Frontal cortex (tissue), 4 donors: Measurements from ENCODE around the gene PCDHGB4. TPM values are rescaled to one million over a fixed set of nuclear protein-coding genes. Genes with fewer than 3 reads are reported as not detected.
"Not testable (repeated sequence)": the region's sequence is repeated elsewhere in the genome, so short reads cannot be mapped to it uniquely, and the experiment has no call there.

Experiments used
- DNase-seq, 2 donors: peaks; one replicate each; pipeline ENCODE4 v3.0.0; 2012; ENCODE audit warnings: low spot score in 2 of 2
- FAIRE-seq: peaks from 2 replicates; lab custom pipeline; 2012; peaks lifted over from hg19 to GRCh38; lab: Jason Lieb, UNC
- total RNA-seq: library from RNA; depleted of rRNA; stranded (reverse); fragments of >200 nt; gene quantifications from one replicate; pipeline ENCODE4 v1.2.3, GENCODE V29; 2014
- donor health status: control.
- donor health status: control.
- donor health status: control.

Gene PCDHGB4
- total RNA-seq, 1 donor from 2014 or later: 8.6 TPM

GRCh38 chr5:141363952-141364660, 23.4 kb upstream of the PCDHGB4 start, which contains the start of gene PCDHGA5:
TSS of gene PCDHGA5 (plus strand) at chr5:141364162. CDS start at chr5:141364331, 169 bp downstream.
- DNase-seq: no peak
- FAIRE-seq: no peak

- FAIRE-seq (no peak), DNase-seq (no peak)
Measured at GRCh38 chr5:141366016-141366896, 21.2 kb upstream of the PCDHGB4 start.

GRCh38 chr5:141369994-141370848, 17.3 kb upstream of the PCDHGB4 start, which contains the start of gene PCDHGB3:
TSS of gene PCDHGB3 (plus strand) at chr5:141370242. CDS start at chr5:141370395, 153 bp downstream.
- DNase-seq (no peak), FAIRE-seq (no peak)

- DNase-seq: no peak
- no peak for FAIRE-seq
Measured at GRCh38 chr5:141371572-141372475, 15.7 kb upstream of the PCDHGB4 start.

GRCh38 chr5:141373673-141374317, 13.7 kb upstream of the PCDHGB4 start, which contains the start of gene PCDHGA6:
TSS of gene PCDHGA6 (plus strand) at chr5:141373891. CDS start at chr5:141374084, 193 bp downstream.
- FAIRE-seq (no peak), DNase-seq (no peak)

- DNase-seq: no peak
- FAIRE-seq: no peak
Measured at GRCh38 chr5:141374627-141375026, 12.9 kb upstream of the PCDHGB4 start.

GRCh38 chr5:141375444-141376155, 11.9 kb upstream of the PCDHGB4 start:
- FAIRE-seq, DNase-seq: not testable (repeated sequence)

GRCh38 chr5:141382469-141383294, 4.8 kb upstream of the PCDHGB4 start, which contains the start of gene PCDHGA7:
TSS of gene PCDHGA7 (plus strand) at chr5:141382742. CDS start at chr5:141382900, 158 bp downstream.
- no peak for FAIRE-seq
- no peak for DNase-seq

- DNase-seq (no peak), FAIRE-seq (no peak)
Measured at GRCh38 chr5:141383345-141383744, 4.2 kb upstream of the PCDHGB4 start.

- DNase-seq (no peak), FAIRE-seq (no peak)
Measured at GRCh38 chr5:141384471-141385267, 2.8 kb upstream of the PCDHGB4 start.

- FAIRE-seq (no peak), DNase-seq (no peak)
Measured at GRCh38 chr5:141388661-141389060, 1.2 kb downstream of the PCDHGB4 start.

GRCh38 chr5:141389153-141390042, 1.9 kb downstream of the PCDHGB4 start:
- FAIRE-seq (no peak), DNase-seq (no peak)

GRCh38 chr5:141392429-141393198, 5.1 kb downstream of the PCDHGB4 start, which contains the start of gene PCDHGA8:
TSS of gene PCDHGA8 (plus strand) at chr5:141392633. CDS start at chr5:141392814, 181 bp downstream.
- no peak for FAIRE-seq
- no peak for DNase-seq

- no peak for FAIRE-seq
- no peak for DNase-seq
Measured at GRCh38 chr5:141393267-141393666, 5.8 kb downstream of the PCDHGB4 start.
